Uterus (tissue), 2 donors: ENCODE data around the gene ITPR3.

Experiments used
- POLR2A ChIP-seq, 2 donors: fragments of 450-650 bp; IDR thresholded peaks; one replicate each; pipeline ENCODE4 v1.6.1; 2016; ENCODE audit warnings: antibody characterized with exemption in 2 of 2, mild to moderate bottlenecking in 1 of 2, moderate library complexity in 1 of 2
- TF ChIP-seq, protein P1 (sequence below), 4 experiments: fragments of 200-600 bp in 2 of 4; fragments of 450-650 bp in 2 of 4; sonication (generic) in 2 of 4; IDR thresholded peaks; one replicate each; pipeline ENCODE4 v1.5.1; 2016 to 2019; ENCODE audit warnings: antibody characterized with exemption in 4 of 4, mild to moderate bottlenecking in 2 of 4, moderate library complexity in 1 of 4

DNA sequence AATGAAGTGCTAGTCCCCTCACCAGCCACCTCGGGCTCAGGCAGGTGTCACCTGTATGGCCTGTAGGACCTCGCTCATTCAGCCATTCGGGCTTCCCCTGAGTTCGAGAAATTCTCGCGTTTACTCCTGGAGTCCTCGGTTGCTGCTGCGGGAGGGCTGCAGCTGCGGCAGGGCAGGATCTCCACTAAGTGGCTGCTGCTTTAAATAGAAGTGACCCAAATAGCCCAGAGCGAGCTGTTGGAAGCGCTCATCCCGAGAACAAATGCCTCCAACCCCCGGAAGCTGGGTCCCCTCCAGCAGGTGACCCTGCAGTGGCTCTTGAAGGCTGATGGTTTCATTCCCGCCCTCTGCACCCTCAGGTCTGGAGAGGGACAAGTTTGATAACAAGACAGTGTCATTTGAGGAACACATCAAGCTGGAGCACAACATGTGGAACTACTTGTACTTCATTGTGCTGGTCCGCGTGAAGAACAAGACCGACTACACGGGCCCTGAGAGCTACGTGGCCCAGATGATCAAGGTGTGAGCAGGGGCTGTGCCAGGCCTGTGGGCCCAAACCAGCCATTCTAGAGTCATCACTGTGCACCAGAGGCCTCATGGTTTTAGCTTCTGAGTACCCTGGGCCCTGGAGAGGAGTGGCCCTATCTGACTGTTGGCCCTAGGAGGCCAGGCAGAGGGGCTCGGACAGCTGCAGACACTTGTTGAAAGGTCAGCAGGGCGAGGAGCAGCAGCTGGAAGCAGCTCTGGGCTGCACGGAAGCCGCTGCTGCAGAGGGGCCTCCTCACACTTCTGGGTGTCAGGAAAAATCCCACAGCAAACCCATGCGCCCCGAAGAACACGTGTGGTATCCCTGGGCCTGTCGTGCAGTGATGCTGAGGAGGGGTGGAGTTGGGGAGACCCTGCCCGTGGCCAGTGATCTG is 72.3 kb downstream of the ITPR3 start:
- TF ChIP-seq, protein P1, sequence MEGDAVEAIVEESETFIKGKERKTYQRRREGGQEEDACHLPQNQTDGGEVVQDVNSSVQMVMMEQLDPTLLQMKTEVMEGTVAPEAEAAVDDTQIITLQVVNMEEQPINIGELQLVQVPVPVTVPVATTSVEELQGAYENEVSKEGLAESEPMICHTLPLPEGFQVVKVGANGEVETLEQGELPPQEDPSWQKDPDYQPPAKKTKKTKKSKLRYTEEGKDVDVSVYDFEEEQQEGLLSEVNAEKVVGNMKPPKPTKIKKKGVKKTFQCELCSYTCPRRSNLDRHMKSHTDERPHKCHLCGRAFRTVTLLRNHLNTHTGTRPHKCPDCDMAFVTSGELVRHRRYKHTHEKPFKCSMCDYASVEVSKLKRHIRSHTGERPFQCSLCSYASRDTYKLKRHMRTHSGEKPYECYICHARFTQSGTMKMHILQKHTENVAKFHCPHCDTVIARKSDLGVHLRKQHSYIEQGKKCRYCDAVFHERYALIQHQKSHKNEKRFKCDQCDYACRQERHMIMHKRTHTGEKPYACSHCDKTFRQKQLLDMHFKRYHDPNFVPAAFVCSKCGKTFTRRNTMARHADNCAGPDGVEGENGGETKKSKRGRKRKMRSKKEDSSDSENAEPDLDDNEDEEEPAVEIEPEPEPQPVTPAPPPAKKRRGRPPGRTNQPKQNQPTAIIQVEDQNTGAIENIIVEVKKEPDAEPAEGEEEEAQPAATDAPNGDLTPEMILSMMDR (IDR thresholded peaks at IDR 0.05), result no peak
- TF ChIP-seq POLR2A (IDR thresholded peaks at IDR 0.05), result no peak
